ENCODE measurements around the gene CISTR. TPM values are rescaled to one million over a fixed set of nuclear protein-coding genes. Genes with fewer than 3 reads are reported as not detected.

The CISTR gene
- total and polyA plus RNA-seq, 2 experiments from 2014 or later: not detected

DNA sequence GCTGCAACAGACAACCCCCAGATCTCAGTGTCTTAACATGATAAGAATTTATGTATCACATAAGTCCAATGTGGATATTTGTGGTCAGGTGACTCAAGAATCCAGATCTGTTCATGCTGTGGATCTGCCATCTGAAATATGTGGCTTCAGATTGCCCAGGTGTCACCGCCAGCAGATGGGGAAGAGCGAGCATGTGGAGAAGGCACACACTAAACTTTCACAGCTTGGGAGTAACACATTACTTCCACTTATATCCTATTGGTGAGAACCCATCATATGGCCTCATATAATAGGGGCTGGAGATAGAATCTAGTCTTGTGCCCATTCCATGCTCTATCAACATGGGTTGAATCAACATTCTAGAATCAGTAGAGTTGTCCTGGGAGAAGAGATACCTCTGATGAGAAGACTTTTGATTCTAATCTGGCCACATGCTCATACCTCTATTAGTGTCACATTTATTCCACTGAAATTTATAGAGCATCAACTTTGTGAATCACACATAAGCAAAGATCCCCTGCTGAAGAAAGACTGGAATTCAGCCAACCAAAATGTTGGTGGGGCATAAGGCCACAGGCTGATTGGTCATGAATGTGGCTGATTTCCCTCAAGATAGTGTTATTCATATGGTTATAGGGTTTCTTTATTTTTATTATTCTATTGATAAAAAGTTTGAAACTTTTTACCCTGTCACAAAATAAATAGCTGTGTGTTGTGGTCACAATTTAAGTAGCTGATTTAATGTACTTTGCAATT, 18.6 kb downstream of the CISTR start:
- no peak for ATAC-seq

More for the DNA sequence above, 18.6 kb downstream of the CISTR start:
- DNase-seq (ENCODE audit: low spot score): no peak
- no peak overlapping the region for H3K4me3 Mint-ChIP-seq
- Histone ChIP-seq H3K27ac (ENCODE audit: low read depth) (no peak overlapping the region), H2AFZ (no peak overlapping the region), H3F3A (replicated peaks; ENCODE audit: low read depth) (no peaks in the 10 kb centered on the region), H3K79me2 (replicated peaks; ENCODE audit: insufficient read depth) (no peaks in the 10 kb centered on the region), H3K9me2 (ENCODE audit: insufficient read depth) (no peaks in the 10 kb centered on the region), H3K4me2 (no peak overlapping the region), H3K27me3 (ENCODE audit: insufficient read depth) (peaks cover 45% of the 10 kb centered on the region), H3K36me3 (ENCODE audit: insufficient read depth) (no peaks in the 10 kb centered on the region), H3K4me3 (no peak overlapping the region), H3K4me1 (ENCODE audit: insufficient read depth) (peaks cover 8% of the 10 kb centered on the region), H4K20me1 (replicated peaks; ENCODE audit: insufficient read depth) (no peaks in the 10 kb centered on the region)
- peaks cover 2% of the 10 kb centered on the region; the same call in 2 of the 3 replicates for H3K9me3 Mint-ChIP-seq
- H3K27me3 Mint-ChIP-seq (ENCODE audit: insufficient read depth, low read depth, poor library complexity): peaks cover 46% of the 10 kb centered on the region
- TF ChIP-seq STAT1 (IDR thresholded peaks at IDR 0.05; ENCODE audit: unreplicated experiment) (no peak), EZH2phosphoT487 (IDR thresholded peaks at IDR 0.05; ENCODE audit: unreplicated experiment) (no peak), ZNF331 (CRISPR knock-in tag; IDR thresholded peaks at IDR 0.05; ENCODE audit: low read depth) (no peak), ZNF462 (CRISPR knock-in tag; IDR thresholded peaks at IDR 0.05) (no peak), JUNB (IDR thresholded peaks at IDR 0.05; ENCODE audit: unreplicated experiment) (no peak), POLR2AphosphoS5 (IDR thresholded peaks at IDR 0.05; ENCODE audit: low read depth) (no peak), NANOG (IDR thresholded peaks at IDR 0.05; ENCODE audit: borderline replicate concordance) (no peak), ZNF114 (CRISPR knock-in tag; IDR thresholded peaks at IDR 0.05) (no peak), CTCF (conservative IDR thresholded peaks at IDR 0.05; ENCODE audit: low read depth in 2 of 2) (no peak)
- TF ChIP-seq, protein P1, sequence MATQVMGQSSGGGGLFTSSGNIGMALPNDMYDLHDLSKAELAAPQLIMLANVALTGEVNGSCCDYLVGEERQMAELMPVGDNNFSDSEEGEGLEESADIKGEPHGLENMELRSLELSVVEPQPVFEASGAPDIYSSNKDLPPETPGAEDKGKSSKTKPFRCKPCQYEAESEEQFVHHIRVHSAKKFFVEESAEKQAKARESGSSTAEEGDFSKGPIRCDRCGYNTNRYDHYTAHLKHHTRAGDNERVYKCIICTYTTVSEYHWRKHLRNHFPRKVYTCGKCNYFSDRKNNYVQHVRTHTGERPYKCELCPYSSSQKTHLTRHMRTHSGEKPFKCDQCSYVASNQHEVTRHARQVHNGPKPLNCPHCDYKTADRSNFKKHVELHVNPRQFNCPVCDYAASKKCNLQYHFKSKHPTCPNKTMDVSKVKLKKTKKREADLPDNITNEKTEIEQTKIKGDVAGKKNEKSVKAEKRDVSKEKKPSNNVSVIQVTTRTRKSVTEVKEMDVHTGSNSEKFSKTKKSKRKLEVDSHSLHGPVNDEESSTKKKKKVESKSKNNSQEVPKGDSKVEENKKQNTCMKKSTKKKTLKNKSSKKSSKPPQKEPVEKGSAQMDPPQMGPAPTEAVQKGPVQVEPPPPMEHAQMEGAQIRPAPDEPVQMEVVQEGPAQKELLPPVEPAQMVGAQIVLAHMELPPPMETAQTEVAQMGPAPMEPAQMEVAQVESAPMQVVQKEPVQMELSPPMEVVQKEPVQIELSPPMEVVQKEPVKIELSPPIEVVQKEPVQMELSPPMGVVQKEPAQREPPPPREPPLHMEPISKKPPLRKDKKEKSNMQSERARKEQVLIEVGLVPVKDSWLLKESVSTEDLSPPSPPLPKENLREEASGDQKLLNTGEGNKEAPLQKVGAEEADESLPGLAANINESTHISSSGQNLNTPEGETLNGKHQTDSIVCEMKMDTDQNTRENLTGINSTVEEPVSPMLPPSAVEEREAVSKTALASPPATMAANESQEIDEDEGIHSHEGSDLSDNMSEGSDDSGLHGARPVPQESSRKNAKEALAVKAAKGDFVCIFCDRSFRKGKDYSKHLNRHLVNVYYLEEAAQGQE (IDR thresholded peaks at IDR 0.05; ENCODE audit: unreplicated experiment): no peak
- H3K27ac Mint-ChIP-seq: no peak overlapping the region
- H3K36me3 Mint-ChIP-seq (ENCODE audit: low read depth): no peaks in the 10 kb centered on the region
- H3K4me1 Mint-ChIP-seq: peaks cover 10% of the 10 kb centered on the region

All from GM23338 (cell line).